Lower lobe of right lung (tissue), 2 donors: ENCODE results near the gene NOB1. TPM values are rescaled to one million over a fixed set of nuclear protein-coding genes. Genes with fewer than 3 reads are reported as not detected.
"Not testable (repeated sequence)": the region's sequence is repeated elsewhere in the genome, so short reads cannot be mapped to it uniquely, and the experiment has no call there.

Source experiments
- ATAC-seq, 2 donors: fragments of 200-7000 bp; cut with Tn5 transposase; one replicate each; pipeline ENCODE4 v1.9.1; 2020 to 2022; ENCODE audit warnings: mild to moderate bottlenecking in 2 of 2, moderate library complexity in 2 of 2
- DNase-seq: peaks from one replicate; pipeline ENCODE4 v3.0.0-alpha.2; 2020
- H3K27ac ChIP-seq: fragments of 200-600 bp; one replicate; pipeline ENCODE4 v1.8.0; 2022
- H3K27me3 ChIP-seq: fragments of 200-600 bp; one replicate; pipeline ENCODE4 v1.8.0; 2022; ENCODE audit warnings: low read depth
- H3K36me3 ChIP-seq: fragments of 200-600 bp; one replicate; pipeline ENCODE4 v1.8.0; 2022; ENCODE audit warnings: mild to moderate bottlenecking
- H3K4me1 ChIP-seq: fragments of 200-600 bp; one replicate; pipeline ENCODE4 v1.8.0; 2022
- H3K4me3 ChIP-seq: fragments of 200-600 bp; one replicate; pipeline ENCODE4 v1.8.0; 2022; ENCODE audit warnings: mild to moderate bottlenecking
- H3K9me3 ChIP-seq: fragments of 200-600 bp; one replicate; pipeline ENCODE4 v1.8.0; 2022
- intact Hi-C: fragments of 100-400 bp; cut with DNase I; formaldehyde crosslinking; loops from one replicate; pipeline ENCODE4 v1.11.0; 2022
- total RNA-seq: library from RNA; stranded (reverse); fragmentation: NEBNext Ultra II Directional; extraction: Animal tissue kit (Norgen Biotek cat#: 25700); gene quantifications from one replicate; pipeline ENCODE4 v1.2.1, GENCODE V29; 2021
- TF ChIP-seq, protein P1 (sequence below): fragments of 200-600 bp; IDR thresholded peaks from one replicate; pipeline ENCODE4 v1.8.0; 2022; ENCODE audit warnings: antibody characterized with exemption, mild to moderate bottlenecking
- donor health status: DM: no; HTN: yes; CAD: no; lungs with severe emphysema.

Gene NOB1
- total RNA-seq, 1 donor from 2014 or later, result 30.3 TPM

DNA sequence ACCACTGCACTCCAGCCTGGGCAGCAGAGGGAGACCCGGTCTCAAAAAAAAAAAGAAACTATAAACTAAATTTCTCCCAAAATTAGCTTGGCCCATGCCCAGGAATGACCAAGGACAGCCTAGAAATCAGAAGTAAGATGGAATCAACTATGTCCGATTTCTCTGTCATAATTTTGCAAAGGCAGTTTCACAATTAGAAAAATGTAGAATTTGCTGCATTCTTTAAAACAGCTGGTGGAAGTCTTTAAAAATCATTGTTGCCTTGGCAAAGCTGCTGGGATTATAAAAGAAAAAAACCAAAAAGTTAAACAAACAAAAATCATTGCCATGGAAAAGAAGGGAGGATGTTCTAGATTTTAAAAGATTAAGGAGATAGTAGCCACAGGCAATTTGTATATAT, 39.8 kb upstream of the NOB1 start:
- intact Hi-C loops, result loop anchor here (10.0 kb wide), 1 partner anchor 130 kb away; no protein-coding TSS in a partner anchor
- peaks cover 45% of the 10 kb centered on the region for H3K36me3 ChIP-seq
- DNase-seq, result no peak
- peaks cover 7% of the 10 kb centered on the region for H3K4me1 ChIP-seq
- no peak overlapping the region for H3K27ac ChIP-seq
- H3K9me3 ChIP-seq, result no peaks in the 10 kb centered on the region
- ATAC-seq, result no peak
- no peaks in the 10 kb centered on the region for H3K27me3 ChIP-seq
- H3K4me3 ChIP-seq, result no peak overlapping the region
- TF ChIP-seq, protein P1, sequence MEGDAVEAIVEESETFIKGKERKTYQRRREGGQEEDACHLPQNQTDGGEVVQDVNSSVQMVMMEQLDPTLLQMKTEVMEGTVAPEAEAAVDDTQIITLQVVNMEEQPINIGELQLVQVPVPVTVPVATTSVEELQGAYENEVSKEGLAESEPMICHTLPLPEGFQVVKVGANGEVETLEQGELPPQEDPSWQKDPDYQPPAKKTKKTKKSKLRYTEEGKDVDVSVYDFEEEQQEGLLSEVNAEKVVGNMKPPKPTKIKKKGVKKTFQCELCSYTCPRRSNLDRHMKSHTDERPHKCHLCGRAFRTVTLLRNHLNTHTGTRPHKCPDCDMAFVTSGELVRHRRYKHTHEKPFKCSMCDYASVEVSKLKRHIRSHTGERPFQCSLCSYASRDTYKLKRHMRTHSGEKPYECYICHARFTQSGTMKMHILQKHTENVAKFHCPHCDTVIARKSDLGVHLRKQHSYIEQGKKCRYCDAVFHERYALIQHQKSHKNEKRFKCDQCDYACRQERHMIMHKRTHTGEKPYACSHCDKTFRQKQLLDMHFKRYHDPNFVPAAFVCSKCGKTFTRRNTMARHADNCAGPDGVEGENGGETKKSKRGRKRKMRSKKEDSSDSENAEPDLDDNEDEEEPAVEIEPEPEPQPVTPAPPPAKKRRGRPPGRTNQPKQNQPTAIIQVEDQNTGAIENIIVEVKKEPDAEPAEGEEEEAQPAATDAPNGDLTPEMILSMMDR, result no peak

DNA sequence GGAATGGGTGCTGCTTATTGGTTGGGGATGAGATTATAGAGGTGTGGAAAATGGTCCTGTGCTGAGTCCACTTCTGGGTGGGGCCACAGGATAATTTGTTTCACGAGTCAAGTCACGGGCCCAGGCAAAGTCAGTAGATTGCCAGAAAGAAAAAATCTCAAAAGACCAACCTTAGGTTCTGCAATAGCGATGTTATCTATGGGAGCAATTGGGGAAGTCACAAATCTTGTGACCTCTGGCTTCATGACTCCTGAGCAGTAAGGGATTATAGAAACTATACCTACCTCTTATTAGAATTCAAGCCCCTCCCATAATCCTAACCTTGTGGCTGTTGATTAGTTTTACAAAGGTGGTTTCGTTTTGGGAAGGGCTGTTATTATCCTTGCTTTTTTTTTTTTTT, 38.8 kb upstream of the NOB1 start:
- intact Hi-C loops, result loop anchor here (10.0 kb wide), 1 partner anchor 131 kb away; no protein-coding TSS in a partner anchor
- Histone ChIP-seq H3K9me3 (no peaks in the 10 kb centered on the region), H3K27me3 (no peaks in the 10 kb centered on the region), H3K4me3 (no peak overlapping the region), H3K36me3 (peaks cover 45% of the 10 kb centered on the region), H3K27ac (no peak overlapping the region), H3K4me1 (peaks cover 7% of the 10 kb centered on the region)
- TF ChIP-seq, protein P1, result no peak
- DNase-seq (no peak), ATAC-seq (no peak)

DNA sequence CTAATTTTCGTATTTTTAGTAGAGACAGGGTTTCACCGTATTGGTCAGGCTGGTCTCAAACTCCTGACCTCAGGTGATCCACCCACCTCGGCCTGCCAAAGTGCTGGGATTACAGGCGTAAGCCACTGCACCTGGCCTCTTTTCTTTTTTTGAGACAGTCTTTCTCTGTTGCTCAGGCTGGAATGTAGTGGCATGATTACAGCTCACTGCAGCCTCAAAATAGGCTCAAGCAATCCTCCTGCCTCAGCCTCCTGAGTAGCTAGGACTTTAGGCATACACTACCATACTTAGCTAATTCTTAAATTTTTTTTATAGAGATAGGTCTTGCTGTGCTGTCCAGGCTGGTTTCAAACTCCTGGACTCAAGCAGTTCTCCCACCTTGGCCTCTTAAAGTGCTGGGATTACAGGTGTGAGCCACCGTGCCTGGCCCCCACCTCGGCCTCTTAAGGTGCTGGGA, 36.7 kb upstream of the NOB1 start:
- peaks cover 60% of the 10 kb centered on the region for H3K36me3 ChIP-seq
- H3K4me1 ChIP-seq, ATAC-seq, DNase-seq, H3K4me3 ChIP-seq, H3K27ac ChIP-seq, H3K27me3 ChIP-seq, H3K9me3 ChIP-seq: not testable (repeated sequence)
- intact Hi-C loops, result loop anchor here (10.0 kb wide), 1 partner anchor 133 kb away; no protein-coding TSS in a partner anchor

DNA sequence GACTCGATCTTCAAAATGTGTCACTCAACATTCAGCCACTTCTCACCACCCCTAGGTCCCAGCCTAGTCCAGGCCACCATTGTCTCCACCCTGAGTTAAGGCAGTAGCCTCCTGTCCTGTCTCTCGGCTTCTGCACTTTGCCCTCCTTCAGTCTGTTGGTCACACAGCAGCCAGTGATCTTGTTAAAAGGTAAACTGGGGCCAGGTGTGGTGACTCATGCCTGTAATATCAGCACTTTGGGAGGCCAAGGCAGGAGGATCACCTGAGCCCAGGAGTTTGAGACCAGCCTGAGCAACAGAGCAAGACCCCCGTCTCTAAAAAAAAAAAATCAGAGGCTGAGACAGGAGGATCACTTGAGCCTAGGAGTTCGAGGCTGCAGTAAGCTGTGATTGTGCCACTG, 33.2 kb upstream of the NOB1 start:
- TF ChIP-seq, protein P1, result no peak
- Histone ChIP-seq H3K27me3 (no peaks in the 10 kb centered on the region), H3K4me1 (no peaks in the 10 kb centered on the region), H3K36me3 (peaks cover 68% of the 10 kb centered on the region), H3K27ac (no peak overlapping the region), H3K9me3 (no peaks in the 10 kb centered on the region), H3K4me3 (no peak overlapping the region)
- DNase-seq, result no peak
- no peak for ATAC-seq
- intact Hi-C loops, result no loop called here

DNA sequence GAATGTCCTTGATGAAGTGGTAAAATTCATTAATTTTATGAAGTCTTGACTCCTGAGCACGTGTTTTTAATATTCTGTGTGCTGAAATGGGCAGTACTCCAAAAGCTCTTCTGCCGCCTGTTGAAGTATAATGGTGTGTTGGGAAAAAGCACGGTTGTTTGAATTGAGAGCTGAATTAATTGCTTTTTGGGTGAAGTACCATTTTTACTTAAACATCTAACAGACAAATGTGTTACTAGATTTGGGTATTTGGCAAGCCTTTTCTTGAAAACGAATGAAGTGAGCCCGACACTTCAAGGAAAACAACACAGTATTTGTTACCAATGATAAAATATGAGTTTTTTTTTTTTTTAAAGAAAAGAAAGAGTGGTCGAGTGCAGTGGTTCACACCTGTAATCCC, 29.9 kb upstream of the NOB1 start:
- no peak for ATAC-seq

DNA sequence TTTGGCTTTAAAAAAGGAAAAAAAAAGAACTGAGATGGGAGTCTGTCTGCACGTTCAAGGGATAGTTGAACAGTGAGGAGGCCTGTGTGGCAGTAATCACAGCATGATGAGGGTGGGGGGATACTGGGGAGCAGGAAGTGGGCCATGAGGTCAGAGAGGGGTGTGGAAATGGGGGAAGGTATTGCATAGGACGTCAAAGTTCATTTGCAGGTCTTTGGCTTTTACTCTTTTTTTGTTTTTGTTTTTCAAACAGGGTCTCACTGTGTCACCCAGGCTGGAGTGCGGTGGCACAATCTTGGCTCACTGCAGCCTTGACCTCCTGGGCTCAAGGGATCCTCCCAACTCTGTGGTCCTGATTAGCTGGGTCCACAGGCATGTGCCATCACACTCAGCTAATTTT, 26.4 kb upstream of the NOB1 start:
- Histone ChIP-seq H3K4me1 (no peaks in the 10 kb centered on the region), H3K27me3 (no peaks in the 10 kb centered on the region), H3K27ac (no peak overlapping the region), H3K36me3 (peaks cover 13% of the 10 kb centered on the region), H3K4me3 (no peak overlapping the region), H3K9me3 (peaks cover under 1% of the 10 kb centered on the region)
- DNase-seq, result no peak
- ATAC-seq, result no peak
- TF ChIP-seq, protein P1, result no peak
- intact Hi-C loops, result no loop called here

More for the DNA sequence above, 29.9 kb upstream of the NOB1 start:
- Histone ChIP-seq H3K27me3 (no peaks in the 10 kb centered on the region), H3K9me3 (no peaks in the 10 kb centered on the region), H3K4me1 (no peaks in the 10 kb centered on the region), H3K4me3 (no peak overlapping the region), H3K36me3 (peaks cover 44% of the 10 kb centered on the region), H3K27ac (no peak overlapping the region)
- TF ChIP-seq, protein P1, result no peak
- no peak for DNase-seq
- intact Hi-C loops, result no loop called here
